SK-N-SH (cell line): ENCODE data around the gene MYO9B. TPM values are rescaled to one million over a fixed set of nuclear protein-coding genes. Genes with fewer than 3 reads are reported as not detected.
A peak's percentile ranks its signal among the peaks of the same experiment; 100 is the strongest.

Source experiments
- CTCF ChIA-PET: fragments of 300-600, 350-600 bp; formaldehyde crosslinking; extraction: SDS; loops from one replicate; lab custom pipeline; 2021; lab: Yijun Ruan, JAX
- POLR2A ChIA-PET: fragments of 350-600 bp; sonication (Branson Sonifier 250); formaldehyde crosslinking; extraction: SDS; loops from one replicate; lab custom pipeline; 2020; ENCODE audit warnings: antibody characterized with exemption, inconsistent platforms; lab: Yijun Ruan, JAX
- DNase-seq: peaks from one replicate; pipeline ENCODE4 v3.0.0; 2012
- H2AFZ ChIP-seq: fragments of 200-600 bp; sonication (generic); 2 replicates; pipeline ENCODE4 v1.8.1; 2016; ENCODE audit warnings: antibody characterized with exemption, mild to moderate bottlenecking, low read depth
- H3F3A ChIP-seq: fragments of 200-600 bp; sonication (generic); replicated peaks from 2 replicates; pipeline ENCODE3; 2016; ENCODE audit warnings: antibody characterized with exemption, mild to moderate bottlenecking; ENCODE audit not compliant: insufficient read depth
- H3K27ac ChIP-seq, 2 experiments: fragments of 200-500 bp in 1 of 2; fragments of 200-600 bp in 1 of 2; sonication (Bioruptor generic) in 1 of 2; sonication (generic), shearing (Covaris generic) in 1 of 2; 2 replicates each; pipeline versions ENCODE4 v1.5.1 to v1.6.1; 2014 to 2016; ENCODE audit warnings: low read depth in 2 of 2, inconsistent platforms in 1 of 2, low read length in 1 of 2, mild to moderate bottlenecking in 1 of 2, mixed read lengths in 1 of 2
- H3K27me3 ChIP-seq: fragments of 200-600 bp; sonication (generic), shearing (Covaris generic); 2 replicates; pipeline ENCODE4 v1.6.1; 2016; ENCODE audit warnings: mixed run types; ENCODE audit not compliant: insufficient read depth
- H3K36me3 ChIP-seq, 2 experiments: fragments of 200-500 bp in 1 of 2; fragments of 200-600 bp in 1 of 2; sonication (Bioruptor generic) in 1 of 2; sonication (generic) in 1 of 2; replicated peaks in 1 of 2; 2 replicates each; pipeline versions ENCODE3 to v1.5.1; 2014 to 2016; ENCODE audit warnings: low read length in 1 of 2, mild to moderate bottlenecking in 1 of 2; ENCODE audit not compliant: insufficient read depth in 2 of 2, control insufficient read depth in 1 of 2
- H3K4me1 ChIP-seq, 2 experiments: fragments of 200-500 bp in 1 of 2; fragments of 200-600 bp in 1 of 2; sonication (Bioruptor generic) in 1 of 2; sonication (generic), shearing (Covaris generic) in 1 of 2; 2 replicates each; pipeline versions ENCODE4 v1.5.1 to v1.6.1; 2014 to 2016; ENCODE audit warnings: low read depth in 1 of 2, low read length in 1 of 2, mixed run types in 1 of 2; ENCODE audit not compliant: insufficient read depth in 2 of 2, control insufficient read depth in 1 of 2
- H3K4me2 ChIP-seq: fragments of 200-600 bp; sonication (generic), shearing (Covaris generic); 2 replicates; pipeline ENCODE4 v1.6.1; 2017; ENCODE audit warnings: mixed run types
- H3K4me3 ChIP-seq, 2 experiments: fragments of 200-500 bp in 1 of 2; fragments of 200-600 bp in 1 of 2; sonication (Bioruptor generic) in 1 of 2; sonication (generic), shearing (Covaris generic) in 1 of 2; 2 replicates each; pipeline versions ENCODE4 v1.5.1 to v1.8.1; 2014 to 2016; ENCODE audit warnings: low read depth in 2 of 2, inconsistent platforms in 1 of 2, low read length in 1 of 2, mild to moderate bottlenecking in 1 of 2, mixed read lengths in 1 of 2, moderate library complexity in 1 of 2
- H3K79me2 ChIP-seq: fragments of 200-600 bp; sonication (generic); 2 replicates; pipeline ENCODE4 v1.8.1; 2017; ENCODE audit warnings: mild to moderate bottlenecking; ENCODE audit not compliant: insufficient read depth
- H3K9ac ChIP-seq: fragments of 200-600 bp; sonication (generic); 2 replicates; pipeline ENCODE4 v1.6.1; 2017; ENCODE audit warnings: mixed run types
- H3K9me2 ChIP-seq: fragments of 200-600 bp; sonication (generic); 2 replicates; pipeline ENCODE4 v1.6.1; 2017; ENCODE audit warnings: mixed run types
- H3K9me3 ChIP-seq: fragments of 200-600 bp; sonication (generic); 2 replicates; pipeline ENCODE4 v1.6.1; 2017; ENCODE audit warnings: mixed run types, mild to moderate bottlenecking, moderate library complexity
- H4K20me1 ChIP-seq: fragments of 200-600 bp; sonication (generic); 2 replicates; pipeline ENCODE4 v1.6.1; 2017; ENCODE audit warnings: mild to moderate bottlenecking, mixed run types; ENCODE audit not compliant: insufficient read depth
- CHD2 ChIP-seq: fragments of 150-350 bp; IDR thresholded peaks from 2 replicates; pipeline ENCODE4 v1.6.1; 2018; ENCODE audit warnings: low read length; ENCODE audit not compliant: partially characterized antibody
- GABPA ChIP-seq: IDR thresholded peaks from 2 replicates; pipeline ENCODE4 v1.4.0; 2012; ENCODE audit warnings: low read depth, mild to moderate bottlenecking
- MEF2A ChIP-seq: IDR thresholded peaks from 2 replicates; pipeline ENCODE4 v1.4.0; 2012; ENCODE audit warnings: low read depth, borderline replicate concordance
- PBX3 ChIP-seq: IDR thresholded peaks from 2 replicates; pipeline ENCODE4; 2012
- RCOR1 ChIP-seq: fragments of 150-350 bp; IDR thresholded peaks from 2 replicates; pipeline ENCODE4 v1.6.1; 2017; ENCODE audit warnings: antibody characterized with exemption, low read length
- TAF1 ChIP-seq: IDR thresholded peaks from 2 replicates; pipeline ENCODE4 v1.6.1; 2012; ENCODE audit warnings: low read depth, mild to moderate bottlenecking, low read length, moderate library complexity, borderline replicate concordance
- TCF12 ChIP-seq: IDR thresholded peaks from 2 replicates; pipeline ENCODE4 v1.4.0; 2012
- WGBS: methylation state at CpG from one replicate; pipeline ENCODE4 v1.1.6; 2017; ENCODE audit warnings: low lambda C conversion rate; 5-methylcytosine and 5-hydroxymethylcytosine counted together
- polyA plus RNA-seq, 3 experiments: library from polyadenylated mRNA; depleted of rRNA; stranded (reverse); fragments of >200 nt; gene quantifications; 2 replicates each; pipeline ENCODE4 v1.2.3, GENCODE V29; 2012

Gene MYO9B
- polyA plus RNA-seq, 1 of the 3 experiments (the other 2 are of a cell fraction), result 37.6 TPM

- TF ChIP-seq GABPA (no peak), TAF1 (no peak), MEF2A (no peak), TCF12 (no peak), PBX3 (no peak)
- Histone ChIP-seq H4K20me1 (peaks cover 10% of the 10 kb centered on the region; the same call in 1 of the 2 replicates), H3K79me2 (peaks cover 66% of the 10 kb centered on the region), H3K27ac (peak overlapping the region in 1 of 2 experiments; percentile 59; a peak in 1 of 4 replicates), H3F3A (peaks cover 10% of the 10 kb centered on the region), H3K4me3 (peak overlapping the region; percentile 75 to 88), H3K4me2 (peak overlapping the region; percentile 84), H3K9me3 (no peaks in the 10 kb centered on the region), H3K9ac (peak overlapping the region; percentile 71), H3K9me2 (no peaks in the 10 kb centered on the region), H3K4me1 (peaks cover 15 to 28% of the 10 kb centered on the region in 2 experiments; a peak in 2 of 4 replicates), H3K36me3 (no peaks in the 10 kb centered on the region), H2AFZ (peak overlapping the region; percentile 93), H3K27me3 (no peaks in the 10 kb centered on the region)
- POLR2A ChIA-PET, result interaction anchor here (1.1 kb wide), 1 partner anchor 142 kb away, joined by 3 read pairs; no protein-coding TSS in a partner anchor
- 66% methylated on average over 16 of the region's 18 CpGs for WGBS
- no peak for DNase-seq
- CTCF ChIA-PET, result interaction anchor here (2.0 kb wide), 1 partner anchor 208 kb away, joined by 5 read pairs; the partner anchor contains the start of gene ANKLE1
Observed at GRCh38 chr19:17073869-17074633, 1.5 kb upstream of the MYO9B start.

GRCh38 chr19:17074634-17075034 lies 943 bp upstream of the MYO9B start:
- Histone ChIP-seq H3K9me2 (no peaks in the 10 kb centered on the region), H3K9me3 (no peaks in the 10 kb centered on the region), H3K79me2 (peaks cover 69% of the 10 kb centered on the region), H3K36me3 (no peaks in the 10 kb centered on the region), H3K4me3 (peak overlapping the region; percentile 75 to 88), H3K4me2 (peak overlapping the region; percentile 84), H2AFZ (peak overlapping the region; percentile 93), H3F3A (peaks cover 15% of the 10 kb centered on the region), H3K9ac (peak overlapping the region; percentile 71), H4K20me1 (peaks cover 10% of the 10 kb centered on the region; the same call in 1 of the 2 replicates), H3K4me1 (peaks cover 17 to 34% of the 10 kb centered on the region in 2 experiments; a peak in 2 of 4 replicates), H3K27me3 (no peaks in the 10 kb centered on the region), H3K27ac (peak overlapping the region; percentile 59 to 62)
- no peak for DNase-seq
- ChIA-PET CTCF (interaction anchor here (2.0 kb wide), 1 partner anchor 208 kb away, joined by 5 read pairs; the partner anchor contains the start of gene ANKLE1), POLR2A (interaction anchor here (1.1 kb wide), 1 partner anchor 141 kb away, joined by 3 read pairs; no protein-coding TSS in a partner anchor)
- TF ChIP-seq RCOR1 (no peak), PBX3 (no peak), CHD2 (no peak)
- WGBS, result 13% methylated on average over 9 of the region's 11 CpGs
